Mucosa of gallbladder (tissue), 1 donor: ENCODE data around the gene RDH12. TPM values are rescaled to one million over a fixed set of nuclear protein-coding genes. Genes with fewer than 3 reads are reported as not detected.
"Not testable (repeated sequence)": the region's sequence is repeated elsewhere in the genome, so short reads cannot be mapped to it uniquely, and the experiment has no call there.

Source experiments
- DNase-seq: peaks from one replicate; pipeline ENCODE4 v3.0.0-alpha.2; 2020; ENCODE audit warnings: low spot score
- total RNA-seq: library from RNA; stranded (reverse); gene quantifications from one replicate; pipeline ENCODE4 v1.2.1, GENCODE V29; 2021
- donor health status: DM: no; HTN: no; CAD: no.

Gene RDH12
- 166 TPM for total RNA-seq

DNA sequence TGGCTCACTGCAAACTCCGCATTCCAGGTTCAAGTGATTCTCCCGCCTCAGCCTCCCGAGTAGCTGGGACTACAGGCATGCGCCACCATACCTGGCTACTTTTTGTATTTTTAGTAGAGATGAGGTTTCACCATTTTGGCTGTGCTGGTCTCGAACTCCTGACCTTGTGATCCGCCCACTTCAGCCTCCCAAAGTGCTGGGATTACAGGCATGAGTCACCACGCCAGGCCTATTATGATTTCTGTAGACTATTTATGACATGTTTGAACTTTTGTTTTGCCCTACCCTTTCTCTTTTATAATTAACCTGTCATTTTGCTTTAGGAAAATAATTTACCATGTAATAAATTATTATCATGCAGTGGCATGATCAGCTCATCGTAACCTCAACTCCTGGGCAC lies at the start of gene RDH12:
Gene RDH12, plus strand, starts transcription at position 395 of the 400 bp plus-strand sequence. CDS start 20,757 bp downstream, outside the sequence.
- not testable (repeated sequence) for DNase-seq

DNA sequence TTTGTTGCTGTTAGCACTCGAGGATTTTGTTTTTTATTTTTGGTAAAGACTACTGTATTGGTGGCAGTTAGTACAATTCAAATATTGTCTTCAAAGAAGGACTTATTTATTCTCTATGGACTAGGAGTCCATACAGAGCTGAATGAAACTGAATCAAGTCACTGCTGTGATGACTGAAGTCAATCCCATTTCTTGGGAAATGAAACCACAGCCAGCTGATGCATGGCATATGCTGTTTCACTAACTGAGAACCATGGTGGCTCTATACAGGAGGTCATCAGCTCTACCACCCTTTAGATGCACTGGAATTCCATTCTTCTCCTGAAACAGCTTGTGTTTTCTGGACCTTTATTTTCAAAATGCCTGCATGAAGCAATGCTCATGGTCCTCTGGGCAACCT lies 49.5 kb upstream of the RDH12 start:
- DNase-seq: no peak

DNA sequence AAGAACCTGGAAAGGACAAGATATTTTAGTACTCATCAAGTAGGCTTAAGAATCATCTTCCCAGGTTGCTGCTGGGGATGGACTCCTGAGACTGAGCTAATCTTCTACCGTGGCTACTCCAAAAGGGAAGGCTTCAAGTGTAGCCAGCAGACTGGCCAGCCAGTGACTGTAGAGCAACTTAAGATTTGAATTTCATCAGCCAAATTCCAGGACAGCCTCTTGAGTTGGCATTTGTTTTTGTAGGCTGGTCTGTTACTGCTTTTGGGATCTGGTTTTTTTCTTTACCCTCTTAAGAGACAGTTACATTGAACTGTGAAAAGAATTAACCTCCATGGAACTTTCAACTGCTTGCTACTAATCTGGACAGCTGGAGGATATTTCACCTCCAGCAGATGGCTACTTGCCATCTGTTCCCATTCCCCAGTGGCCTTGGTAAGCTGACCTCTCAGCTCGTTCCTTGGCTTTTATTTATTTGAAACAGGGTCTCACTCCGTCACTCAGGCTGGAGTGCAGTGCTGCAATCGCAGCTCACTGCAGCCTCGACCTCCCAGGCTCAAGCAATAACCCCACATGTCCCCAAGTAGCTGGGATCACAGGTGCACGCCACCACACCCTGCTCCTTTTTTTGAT lies 47.9 kb upstream of the RDH12 start:
- no peak for DNase-seq

DNA sequence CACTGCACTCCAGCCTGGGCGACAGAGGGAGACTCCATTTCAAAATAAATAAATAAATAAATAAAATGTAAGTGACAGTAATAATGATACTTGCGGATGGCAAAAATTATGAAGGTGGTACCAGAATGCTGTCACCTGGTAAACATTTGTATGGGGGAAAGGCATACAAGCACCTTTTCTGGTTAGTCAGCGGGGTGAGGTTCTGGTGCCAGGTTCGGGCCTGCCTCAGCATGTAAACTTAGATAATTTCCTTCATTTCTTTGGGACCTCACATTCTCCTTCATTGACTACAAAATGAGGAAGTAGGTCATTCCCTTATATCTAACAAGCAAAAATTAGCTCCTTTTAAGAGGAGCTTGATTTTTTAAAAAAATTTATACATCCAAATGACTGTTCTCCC lies 38.1 kb upstream of the RDH12 start:
- DNase-seq: no peak

DNA sequence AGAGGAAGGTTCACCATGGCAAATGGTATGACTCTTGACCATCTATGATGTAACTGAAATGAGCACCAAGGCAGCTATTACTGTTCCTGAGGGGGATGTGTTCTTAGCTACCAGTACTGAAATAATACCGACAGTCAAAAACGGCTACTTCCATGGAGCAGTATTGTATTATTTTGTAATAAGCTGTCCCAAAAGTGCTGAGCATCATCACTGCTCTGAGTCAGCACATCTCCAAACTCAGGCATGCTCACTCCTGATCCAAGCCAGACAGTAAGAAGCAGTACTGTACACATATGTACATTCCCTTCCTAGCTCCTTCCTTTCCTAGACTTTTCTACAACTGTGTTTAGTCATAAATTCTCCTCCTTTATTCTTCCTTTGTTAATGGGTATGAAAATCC lies 35.8 kb upstream of the RDH12 start:
- no peak for DNase-seq

DNA sequence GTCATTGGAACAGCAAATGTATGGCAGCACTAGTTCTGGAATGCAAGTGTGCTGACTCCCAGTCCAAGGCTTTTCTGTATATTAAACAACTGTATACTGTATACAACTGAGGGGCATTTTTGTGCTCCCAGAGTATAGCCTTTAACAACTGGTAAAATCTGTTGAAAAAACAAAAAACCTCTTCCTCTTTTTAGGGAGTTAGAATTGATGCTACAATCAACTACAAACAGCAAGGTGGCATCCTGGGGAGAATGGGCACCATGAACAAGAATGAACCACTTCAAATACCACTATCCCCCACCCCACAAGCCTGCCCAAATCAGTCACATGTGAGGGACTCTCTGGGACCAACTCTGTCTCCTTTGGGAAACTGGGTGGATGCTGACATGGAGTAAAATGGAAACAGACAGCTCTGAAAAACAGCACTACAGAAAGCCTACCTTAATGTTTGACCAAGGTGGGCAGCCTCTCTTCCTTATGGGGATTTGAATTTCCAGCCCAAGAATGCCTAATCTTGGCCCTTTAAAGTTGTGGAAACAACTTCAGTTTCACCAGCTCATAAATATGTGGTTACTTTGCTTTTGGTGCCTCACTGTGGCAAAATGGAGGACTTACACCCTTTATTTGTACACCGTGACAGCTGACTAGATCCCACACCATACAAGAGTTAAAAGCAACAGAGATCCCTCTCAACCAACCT lies 34.8 kb upstream of the RDH12 start:
- DNase-seq: peak; percentile 32

DNA sequence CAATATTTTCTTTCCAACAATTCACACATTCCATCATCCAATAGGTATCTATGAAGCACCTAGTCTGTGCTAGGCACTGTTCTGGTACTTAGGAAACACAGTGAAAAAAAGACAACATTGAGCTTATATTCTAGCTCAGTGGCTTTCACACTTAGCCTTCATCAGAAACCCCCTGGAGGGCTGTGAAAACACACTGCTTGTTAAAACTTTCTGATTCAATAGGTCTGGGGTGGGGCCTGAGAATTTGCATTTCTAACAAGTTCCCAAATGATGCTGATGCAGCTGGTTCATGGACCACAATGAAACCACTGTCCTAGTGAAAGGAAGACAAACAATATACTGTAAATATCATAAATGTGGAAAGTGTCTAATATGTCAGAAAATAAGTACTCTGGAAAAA lies 33.1 kb upstream of the RDH12 start:
- DNase-seq: no peak

DNA sequence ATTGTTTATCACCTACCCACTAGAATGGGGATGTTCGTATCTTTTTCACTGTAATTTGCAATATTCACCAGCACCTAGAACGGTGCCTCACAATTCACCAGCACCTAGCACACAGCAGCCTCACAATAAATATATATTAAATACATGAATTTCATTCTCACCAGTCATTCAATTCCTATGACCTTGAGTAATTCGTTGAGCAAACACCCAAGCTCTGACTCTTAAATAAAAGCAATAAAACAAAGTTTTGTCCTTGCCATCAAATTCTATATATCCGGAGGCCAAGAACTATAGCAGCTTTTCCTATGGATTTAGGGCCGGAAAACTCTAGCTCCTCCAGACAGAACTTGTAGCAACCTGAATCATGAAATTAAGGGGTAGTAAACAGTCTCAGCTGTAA lies 28.2 kb upstream of the RDH12 start:
- no peak for DNase-seq

DNA sequence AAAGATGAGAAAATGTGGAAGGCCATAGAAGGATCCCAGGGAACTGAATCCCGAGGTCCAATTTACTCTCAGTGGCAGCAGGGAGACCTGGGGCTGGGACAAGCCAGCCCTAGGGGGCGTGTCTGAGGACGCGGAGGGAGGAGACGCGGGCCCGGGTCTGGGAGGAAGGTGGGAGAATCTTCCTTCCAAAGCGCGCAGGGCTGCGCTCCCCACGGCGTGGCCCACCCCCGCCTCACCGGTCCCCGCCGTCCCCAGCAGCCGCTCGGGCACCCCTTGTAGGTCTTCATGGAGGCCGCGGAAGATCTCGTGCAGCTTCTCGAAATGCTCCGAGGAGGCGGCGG lies 27.6 kb upstream of the RDH12 start:
- peak; percentile 61 for DNase-seq

DNA sequence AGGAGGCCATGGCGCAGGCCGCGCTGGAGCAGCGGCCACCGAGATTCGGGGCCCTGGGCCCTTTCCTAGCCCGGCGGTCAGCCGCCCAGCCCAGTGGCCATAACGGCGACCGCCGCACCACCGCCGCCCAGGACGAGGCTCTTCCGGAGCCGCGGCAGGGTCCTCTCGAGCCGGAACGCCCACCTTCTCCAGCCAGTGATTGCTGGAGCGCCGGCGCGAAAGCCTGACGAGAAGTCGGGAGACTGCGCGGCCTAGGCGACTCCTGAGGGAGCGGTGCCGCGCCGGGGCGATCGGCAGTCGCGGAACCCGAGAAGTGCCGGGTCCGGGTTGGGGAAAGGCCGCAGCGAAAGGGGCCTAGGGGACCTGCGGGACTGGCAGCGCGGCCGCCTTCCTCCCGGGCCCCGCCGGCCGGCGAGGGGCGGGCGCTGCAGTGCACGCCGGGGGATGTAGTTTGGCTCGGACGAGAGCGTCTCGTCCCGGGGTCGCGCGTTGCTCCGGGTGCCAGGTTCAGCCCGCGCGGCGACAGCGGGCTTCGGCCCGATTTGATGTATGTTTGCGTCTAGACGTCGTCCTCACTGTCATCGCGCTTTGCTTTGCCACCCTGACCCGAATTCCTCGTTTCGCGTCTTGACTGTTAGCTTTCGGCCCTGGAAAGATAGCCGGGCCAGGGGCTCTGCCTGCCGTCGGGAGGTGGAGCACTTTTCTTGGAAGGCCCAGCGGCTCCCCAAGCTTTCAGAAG lies 27.0 kb upstream of the RDH12 start, which contains the start of gene VTI1B:
Gene VTI1B, minus strand, starts transcription at position 153 of the 739 bp plus-strand sequence. Its CDS starts 143 bp downstream, at position 10.
- peak; percentile 75 for DNase-seq

DNA sequence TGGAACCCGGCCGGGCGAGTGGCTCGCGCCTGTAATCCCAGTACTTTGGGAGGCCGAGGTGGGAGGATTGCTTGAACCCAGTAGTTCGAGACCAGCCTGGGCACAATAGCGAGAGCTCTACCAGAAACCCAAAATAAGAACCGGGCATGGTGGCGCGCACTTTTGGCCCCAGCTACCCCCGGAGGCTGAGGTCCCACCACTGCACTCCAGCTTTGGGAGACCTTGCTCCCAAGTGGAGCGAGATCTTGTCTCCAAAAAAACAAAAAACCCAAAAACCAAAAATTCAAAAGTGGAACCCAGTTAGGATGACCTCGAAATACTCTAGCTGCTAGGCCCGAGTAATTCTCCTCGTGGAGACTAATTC lies 26.5 kb upstream of the RDH12 start:
- DNase-seq: no peak

DNA sequence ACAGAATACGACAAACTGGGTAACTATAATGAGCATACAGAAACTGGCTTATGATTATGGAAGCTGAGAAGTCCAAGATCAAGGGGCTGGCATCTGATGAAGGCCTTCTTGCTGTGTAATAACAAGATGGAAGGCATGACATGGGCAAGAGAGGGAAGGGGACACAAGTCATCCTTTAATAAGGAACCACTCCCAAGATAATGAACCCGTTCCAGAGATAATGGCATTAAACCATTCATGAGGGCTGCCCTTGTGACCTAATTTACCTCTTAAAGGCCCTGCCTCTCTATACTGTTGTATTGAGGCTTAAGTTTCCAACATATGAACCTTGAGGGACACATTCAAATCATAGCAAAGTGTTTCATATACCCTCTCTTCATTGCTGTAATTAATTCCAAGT lies 22.7 kb upstream of the RDH12 start:
- no peak for DNase-seq

DNA sequence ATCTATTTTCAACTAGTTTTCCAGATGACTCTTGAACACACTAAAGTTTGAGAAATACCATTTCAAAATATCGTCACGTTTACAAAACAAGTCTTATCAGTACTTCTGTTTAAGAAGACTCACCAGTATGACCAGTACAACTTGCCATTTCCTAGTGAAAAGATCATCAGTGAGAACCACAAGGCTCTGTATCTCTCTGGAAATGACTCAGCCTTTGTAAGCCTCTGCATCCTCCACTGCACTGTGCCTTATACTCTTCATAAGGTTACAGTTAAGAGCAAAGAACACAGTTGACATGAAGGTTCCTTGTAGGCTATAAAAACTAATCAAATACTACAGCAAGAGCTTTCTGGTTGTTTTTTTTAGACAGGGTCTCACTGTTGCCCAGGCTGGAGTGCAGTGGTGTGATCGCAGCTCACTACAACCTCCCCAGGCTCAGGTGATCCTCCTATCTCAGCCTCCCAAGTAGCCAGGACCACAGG lies 21.5 kb upstream of the RDH12 start:
- DNase-seq: no peak

DNA sequence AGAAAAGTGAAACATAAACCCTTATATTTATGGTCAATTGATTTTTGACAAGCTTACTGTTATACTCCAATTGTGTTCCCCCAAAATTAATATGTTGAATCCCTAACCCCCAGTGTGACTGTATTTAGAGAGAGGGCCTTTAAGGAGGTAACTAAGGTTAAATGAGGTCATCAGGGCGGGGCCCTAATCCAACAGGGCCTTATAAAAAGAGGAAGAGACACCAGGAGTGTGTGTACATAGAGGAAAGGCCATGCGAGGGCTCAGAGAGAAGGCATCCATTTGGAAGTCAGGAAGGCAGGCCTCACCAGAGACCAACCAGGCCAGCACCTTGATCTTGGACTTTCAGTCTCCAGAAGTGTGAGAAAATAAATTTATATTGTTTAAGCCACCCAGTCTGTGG lies 20.7 kb upstream of the RDH12 start:
- no peak for DNase-seq

DNA sequence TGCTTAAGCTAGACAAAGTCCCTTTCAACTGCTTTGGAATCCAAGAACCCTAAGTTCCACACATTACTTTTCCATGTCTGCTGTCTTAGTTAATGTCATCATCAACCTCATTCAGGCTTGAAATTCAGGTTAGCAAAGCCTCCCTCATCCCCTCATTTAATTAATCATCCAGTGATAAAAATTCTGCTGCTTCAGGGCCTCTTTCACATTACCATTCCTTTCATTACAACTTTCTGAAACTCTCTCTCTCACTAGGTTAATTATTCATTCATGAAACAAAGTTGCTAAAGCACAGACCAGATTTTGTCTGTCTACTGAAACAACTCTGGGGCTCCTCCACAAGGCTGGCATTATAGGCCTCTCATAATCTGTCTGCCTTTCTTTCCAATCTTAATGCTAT lies 17.8 kb upstream of the RDH12 start:
- no peak for DNase-seq

DNA sequence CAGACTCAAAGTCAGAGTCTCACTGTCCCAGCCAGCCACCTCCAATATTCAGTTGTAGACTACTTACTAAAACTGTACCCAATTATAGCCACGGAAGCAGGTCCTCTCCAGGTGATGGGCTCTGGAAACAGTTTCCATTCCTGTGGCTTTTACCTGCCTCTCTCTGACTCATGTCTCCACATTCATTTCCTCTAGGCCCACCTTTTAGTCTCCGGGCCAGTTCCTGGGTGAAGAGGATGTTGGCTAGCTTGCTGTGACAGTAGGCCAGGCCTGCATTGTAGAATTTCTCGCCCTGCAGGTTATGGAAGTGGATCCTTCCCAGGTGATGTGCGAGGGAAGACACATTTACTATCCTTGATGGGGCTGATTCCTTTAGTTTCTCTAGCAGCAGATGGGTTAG lies 11.7 kb upstream of the RDH12 start:
- no peak for DNase-seq

DNA sequence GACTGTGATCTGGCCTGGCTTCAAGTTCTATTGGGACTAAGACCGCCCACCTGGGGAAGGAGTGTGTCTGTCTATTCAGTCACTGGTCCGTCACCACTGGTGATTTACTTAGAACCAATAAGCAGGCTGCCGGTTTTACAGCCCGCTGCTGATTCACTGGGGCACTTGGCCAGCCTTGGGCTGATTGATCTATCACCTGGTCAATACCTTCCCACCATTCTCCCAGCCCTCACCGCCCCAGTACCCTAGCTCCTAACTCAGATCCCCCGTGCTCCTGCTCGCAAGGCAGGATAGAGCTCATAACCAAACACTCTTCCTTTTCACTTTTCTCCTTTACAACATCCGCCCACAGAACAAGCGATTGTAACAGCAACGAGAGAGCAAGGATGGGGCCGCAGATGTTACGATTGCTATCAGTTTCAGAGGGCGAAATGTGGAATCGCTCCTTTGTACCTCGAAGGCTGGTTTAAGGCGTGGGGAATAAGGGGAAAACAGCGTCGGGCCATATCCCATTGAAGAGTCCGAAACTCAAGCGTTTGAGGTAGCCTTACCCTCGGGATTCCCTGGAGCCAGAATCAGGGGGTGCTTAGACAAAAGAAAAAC lies 6.8 kb upstream of the RDH12 start:
- peak; percentile 89 for DNase-seq

DNA sequence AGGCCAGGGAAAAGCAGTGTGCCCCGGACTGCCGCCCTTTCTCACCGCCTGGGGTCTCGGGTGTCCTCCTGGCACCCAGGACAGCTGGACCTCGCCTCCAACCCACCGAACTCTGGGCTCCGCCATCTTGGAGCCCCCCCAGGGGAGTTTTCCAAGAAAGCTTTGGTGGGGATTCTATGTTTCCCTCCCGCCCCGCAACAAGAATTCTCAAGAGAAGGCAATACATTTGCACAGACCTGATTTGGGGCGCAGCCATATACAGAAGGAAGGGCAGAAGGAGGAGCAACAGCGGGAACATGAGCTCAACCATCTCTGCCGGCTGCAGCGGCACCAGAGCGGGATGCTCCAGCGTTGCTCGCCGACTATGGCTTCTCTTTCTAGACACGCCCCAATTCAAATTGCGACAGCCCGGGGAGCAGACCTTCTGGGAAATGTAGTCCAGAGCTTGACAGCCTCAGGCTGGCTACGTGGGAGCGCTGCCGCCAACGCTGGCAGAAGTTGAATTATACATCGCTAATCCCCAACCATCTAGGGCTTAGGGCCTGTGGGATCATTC lies 6.2 kb upstream of the RDH12 start, which contains the start of gene RDH11:
Gene RDH11, minus strand, starts transcription at position 371 of the 556 bp plus-strand sequence. Its CDS starts 61 bp downstream, at position 310.
- DNase-seq: peak; percentile 91

DNA sequence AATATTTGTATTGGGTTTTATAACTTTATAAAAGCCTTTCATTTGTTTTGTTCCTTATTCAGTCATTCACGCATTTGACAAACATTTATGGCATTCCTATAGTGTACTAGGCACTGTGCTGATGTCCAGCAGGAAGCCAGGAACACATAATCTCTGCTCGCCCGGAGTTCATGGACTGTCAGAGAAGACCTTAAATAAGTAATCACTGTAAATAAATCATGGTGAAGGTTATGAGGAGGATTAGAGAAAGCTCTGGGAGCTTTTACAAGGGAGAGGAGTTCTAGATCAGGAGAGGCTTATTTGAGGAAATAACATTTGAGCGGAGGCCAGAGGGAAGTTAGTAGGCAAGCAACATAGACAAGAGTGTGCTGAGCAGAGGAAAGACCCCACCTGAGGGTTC lies 4.7 kb upstream of the RDH12 start:
- DNase-seq: no peak

DNA sequence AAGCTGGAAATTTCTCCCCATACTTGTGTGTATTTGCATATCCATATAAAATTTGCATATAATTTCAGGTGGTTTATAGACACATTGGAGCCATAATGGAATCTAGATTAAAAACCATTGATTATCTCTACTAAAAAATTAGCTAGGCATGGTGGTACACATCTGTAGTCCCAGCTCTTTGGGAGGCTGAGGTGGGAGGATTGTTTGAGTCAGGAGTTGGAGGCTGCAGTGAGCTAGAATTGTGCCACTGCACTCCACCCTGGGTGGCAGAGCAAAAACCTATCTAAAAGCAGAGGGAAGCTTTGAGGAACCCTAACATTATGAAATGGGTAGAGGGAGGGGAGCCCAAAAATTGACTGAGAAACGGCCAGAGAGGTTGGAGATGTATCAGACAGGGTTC lies 3.5 kb upstream of the RDH12 start:
- DNase-seq: no peak

DNA sequence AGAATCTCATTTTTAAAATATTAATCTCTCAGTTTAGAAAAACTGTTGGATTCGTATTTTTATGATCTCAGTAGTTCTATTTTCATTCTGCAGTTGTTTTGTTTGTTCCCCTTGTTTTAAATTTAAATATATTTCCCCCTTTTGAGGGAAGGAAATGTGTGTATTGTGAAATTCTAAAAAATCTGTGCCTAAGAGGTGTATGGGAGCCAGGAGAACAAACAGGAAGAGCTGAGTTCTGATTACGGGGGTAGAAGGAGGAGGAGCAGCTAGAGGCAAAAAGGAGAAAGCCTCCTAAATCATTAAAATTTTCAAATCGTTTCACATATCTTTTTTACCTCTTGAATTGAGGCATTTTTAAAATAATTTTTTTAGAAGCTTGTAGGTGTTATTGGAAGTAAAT lies 2.3 kb downstream of the RDH12 start:
- DNase-seq: no peak

DNA sequence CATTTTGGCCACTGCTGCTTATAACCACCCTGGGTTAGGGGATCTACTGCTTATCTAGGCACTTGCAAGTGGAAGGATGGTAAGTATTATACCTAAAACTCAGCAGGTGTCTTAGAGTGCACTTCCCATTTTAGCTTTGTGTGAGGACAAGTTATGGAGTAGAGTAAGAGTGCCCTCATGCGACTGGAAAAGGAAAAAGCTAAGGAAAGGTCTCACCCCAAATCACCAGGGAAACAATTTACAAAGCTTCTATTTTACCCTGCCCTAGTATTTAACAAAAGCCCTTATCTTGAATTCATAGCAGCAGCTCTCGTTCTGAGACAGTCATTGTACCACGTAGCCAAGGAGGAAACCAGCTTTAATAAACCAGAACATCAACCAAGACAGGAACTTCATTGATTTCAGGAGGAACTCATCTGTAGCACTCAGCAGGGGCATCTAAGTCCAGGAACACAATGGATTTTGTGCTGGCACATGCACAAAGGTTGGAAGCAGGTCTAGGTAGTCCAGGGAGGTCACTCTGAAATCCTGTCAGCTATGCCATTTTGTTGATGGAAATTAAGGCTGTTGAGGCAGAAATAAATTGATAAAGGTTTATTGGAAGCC lies 2.9 kb downstream of the RDH12 start:
- peak; percentile 67 for DNase-seq
